HFF-Myc (cell line): ENCODE results near the gene DIP2A.
"Not testable (repeated sequence)": the region's sequence is repeated elsewhere in the genome, so short reads cannot be mapped to it uniquely, and the experiment has no call there.

Experiments used
- DNase-seq: peaks from one replicate; pipeline ENCODE4 v3.0.0-alpha.2; 2011; ENCODE audit warnings: low read depth; ENCODE audit errors: extremely low read depth
- H3K4me3 ChIP-seq: replicated peaks from 2 replicates; pipeline ENCODE4 v1.5.1; 2011; ENCODE audit warnings: low read depth, mild to moderate bottlenecking, control low read depth, low read length
- TF ChIP-seq, protein P1 (sequence below): IDR thresholded peaks from 2 replicates; pipeline ENCODE4 v1.5.1; 2012; ENCODE audit warnings: mild to moderate bottlenecking, low read depth, low read length, control low read depth; ENCODE audit errors: missing control alignments

DIP2A gene

DNA sequence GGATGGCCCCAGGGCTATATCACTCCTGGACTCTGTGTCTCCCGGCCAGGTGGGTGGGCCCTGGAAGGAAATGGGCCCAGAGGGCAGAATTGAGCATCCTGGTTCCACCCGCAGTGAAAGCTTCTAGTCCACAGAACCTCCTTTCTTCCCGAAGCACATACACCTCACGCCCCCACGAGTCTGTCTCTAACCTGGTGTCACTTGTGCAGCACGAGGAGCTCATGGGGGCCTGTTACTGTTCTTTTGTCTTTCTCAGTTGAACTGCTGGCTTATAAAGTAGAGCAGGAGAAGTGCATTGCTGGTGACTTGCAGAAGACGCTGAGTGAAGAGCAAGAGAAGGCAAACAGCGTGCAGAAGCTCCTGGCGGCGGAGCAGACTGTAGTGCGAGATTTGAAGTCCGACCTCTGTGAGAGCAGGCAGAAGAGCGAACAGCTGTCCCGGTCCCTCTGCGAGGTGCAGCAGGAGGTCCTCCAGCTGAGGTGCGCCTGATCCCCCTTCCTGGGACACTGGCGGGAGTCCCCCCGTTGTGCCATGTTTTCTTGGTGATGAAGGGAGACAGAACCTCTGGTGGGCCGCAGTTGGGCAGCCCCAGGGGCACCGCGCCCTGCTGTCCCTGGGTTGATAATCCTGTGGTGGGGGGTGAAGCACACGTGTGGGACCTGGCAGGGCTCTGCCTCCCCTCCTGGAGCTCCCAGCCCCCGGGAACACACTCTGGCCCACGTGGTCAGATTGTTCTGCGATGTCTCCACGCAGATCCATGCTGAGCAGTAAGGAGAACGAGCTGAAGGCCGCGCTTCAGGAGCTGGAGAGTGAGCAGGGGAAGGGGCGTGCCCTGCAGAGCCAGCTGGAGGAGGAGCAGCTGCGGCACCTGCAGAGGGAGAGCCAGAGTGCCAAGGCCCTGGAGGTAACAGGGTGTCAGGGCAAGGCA is 28.7 kb upstream of the DIP2A start:
- DNase-seq: no peak
- TF ChIP-seq, protein P1, sequence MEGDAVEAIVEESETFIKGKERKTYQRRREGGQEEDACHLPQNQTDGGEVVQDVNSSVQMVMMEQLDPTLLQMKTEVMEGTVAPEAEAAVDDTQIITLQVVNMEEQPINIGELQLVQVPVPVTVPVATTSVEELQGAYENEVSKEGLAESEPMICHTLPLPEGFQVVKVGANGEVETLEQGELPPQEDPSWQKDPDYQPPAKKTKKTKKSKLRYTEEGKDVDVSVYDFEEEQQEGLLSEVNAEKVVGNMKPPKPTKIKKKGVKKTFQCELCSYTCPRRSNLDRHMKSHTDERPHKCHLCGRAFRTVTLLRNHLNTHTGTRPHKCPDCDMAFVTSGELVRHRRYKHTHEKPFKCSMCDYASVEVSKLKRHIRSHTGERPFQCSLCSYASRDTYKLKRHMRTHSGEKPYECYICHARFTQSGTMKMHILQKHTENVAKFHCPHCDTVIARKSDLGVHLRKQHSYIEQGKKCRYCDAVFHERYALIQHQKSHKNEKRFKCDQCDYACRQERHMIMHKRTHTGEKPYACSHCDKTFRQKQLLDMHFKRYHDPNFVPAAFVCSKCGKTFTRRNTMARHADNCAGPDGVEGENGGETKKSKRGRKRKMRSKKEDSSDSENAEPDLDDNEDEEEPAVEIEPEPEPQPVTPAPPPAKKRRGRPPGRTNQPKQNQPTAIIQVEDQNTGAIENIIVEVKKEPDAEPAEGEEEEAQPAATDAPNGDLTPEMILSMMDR: no peak

DNA sequence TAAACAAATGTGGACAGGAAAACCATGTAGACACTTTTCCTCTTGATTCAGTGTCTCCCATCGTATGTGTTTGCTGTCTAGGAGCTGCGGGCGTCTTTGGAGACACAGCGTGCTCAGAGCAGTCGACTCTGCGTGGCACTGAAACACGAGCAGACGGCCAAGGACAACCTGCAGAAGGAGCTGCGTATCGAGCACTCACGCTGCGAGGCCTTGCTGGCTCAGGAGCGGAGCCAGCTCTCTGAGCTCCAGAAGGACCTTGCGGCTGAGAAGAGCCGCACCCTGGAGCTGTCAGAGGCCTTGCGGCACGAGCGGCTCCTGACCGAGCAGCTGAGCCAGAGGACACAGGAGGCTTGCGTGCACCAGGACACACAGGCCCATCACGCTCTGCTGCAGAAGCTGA is 27.2 kb upstream of the DIP2A start:
- H3K4me3 ChIP-seq: no peak overlapping the region
- TF ChIP-seq, protein P1: no peak
- no peak for DNase-seq

More for the DNA sequence above, 28.7 kb upstream of the DIP2A start:
- H3K4me3 ChIP-seq: no peak overlapping the region

DNA sequence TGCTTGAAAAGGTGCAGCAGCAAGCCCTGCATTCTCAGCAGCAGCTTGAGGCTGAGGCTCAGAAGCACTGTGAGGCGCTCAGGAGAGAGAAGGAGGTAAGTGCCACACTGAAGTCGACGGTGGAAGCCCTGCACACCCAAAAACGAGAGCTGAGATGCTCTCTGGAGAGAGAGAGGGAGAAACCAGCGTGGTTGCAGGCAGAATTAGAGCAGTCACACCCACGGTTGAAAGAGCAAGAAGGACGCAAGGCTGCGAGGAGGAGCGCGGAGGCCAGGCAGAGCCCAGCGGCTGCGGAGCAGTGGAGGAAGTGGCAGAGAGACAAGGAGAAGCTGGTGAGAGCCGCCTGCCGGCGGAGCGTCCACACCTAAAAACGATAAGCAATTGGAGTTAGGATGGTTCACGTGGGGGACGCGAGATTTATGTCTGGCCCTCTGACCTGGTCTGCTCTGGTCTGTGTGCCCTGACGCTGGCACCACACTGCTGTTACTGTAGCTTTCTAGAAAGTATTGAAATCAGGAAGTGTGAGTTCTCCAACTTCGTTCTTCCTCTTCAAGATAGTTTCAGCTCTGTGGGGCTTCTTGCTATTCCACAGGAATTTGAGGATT is 26.7 kb upstream of the DIP2A start:
- H3K4me3 ChIP-seq: no peak overlapping the region
- TF ChIP-seq, protein P1: no peak
- DNase-seq: no peak

DNA sequence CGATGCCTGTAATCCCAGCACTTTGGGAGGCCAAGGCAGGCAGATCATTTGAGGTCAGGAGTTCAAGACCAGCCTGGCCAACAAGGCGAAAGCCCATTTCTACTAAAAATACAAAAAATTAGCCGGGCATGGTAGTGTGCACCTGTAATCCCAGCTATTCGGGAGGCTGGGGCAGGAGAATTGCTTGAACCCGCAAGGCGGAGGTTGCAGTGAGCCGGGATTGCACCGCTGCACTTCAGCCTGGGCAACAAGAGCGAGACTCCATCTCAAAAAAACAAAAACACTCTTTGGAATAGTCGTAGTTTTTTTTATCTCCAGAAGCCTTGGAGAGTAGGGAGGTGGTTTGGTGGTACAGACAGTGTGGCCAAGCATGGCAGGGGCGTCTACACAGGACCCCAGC is 25.6 kb upstream of the DIP2A start:
- not testable (repeated sequence) for DNase-seq, H3K4me3 ChIP-seq

DNA sequence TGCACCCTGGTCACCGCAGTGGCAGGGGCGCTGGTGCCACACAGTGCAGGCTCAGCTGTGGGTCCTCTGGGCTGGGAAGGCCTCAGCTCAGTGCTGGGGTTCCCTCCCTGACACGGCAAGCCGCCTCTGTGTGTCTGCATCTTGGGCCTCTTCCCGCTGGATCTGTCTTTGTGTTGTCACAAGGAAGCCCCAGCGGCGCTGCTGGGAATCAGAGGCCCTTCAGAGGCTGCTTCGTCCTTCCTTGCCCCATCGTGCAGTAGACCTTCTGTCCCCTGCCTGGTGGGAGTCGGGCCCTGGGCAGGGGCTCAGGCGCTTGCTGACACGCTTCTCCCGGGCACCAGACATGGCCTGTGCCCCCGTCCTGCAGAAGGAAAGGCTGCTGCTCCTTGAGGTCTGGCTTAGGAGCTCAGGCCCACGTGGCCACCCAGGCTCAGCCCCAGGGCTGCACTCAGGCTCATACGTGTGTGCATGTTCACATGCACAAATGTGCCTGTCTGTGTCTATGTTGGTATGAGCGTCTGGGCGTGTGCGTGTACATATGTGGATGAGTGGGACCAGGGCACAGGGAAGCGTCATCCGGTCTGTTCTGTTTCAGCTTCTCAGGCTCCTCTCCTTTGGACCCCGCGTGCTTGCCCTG is 24.3 kb upstream of the DIP2A start:
- no peak overlapping the region for H3K4me3 ChIP-seq
- TF ChIP-seq, protein P1: no peak
- DNase-seq: no peak

DNA sequence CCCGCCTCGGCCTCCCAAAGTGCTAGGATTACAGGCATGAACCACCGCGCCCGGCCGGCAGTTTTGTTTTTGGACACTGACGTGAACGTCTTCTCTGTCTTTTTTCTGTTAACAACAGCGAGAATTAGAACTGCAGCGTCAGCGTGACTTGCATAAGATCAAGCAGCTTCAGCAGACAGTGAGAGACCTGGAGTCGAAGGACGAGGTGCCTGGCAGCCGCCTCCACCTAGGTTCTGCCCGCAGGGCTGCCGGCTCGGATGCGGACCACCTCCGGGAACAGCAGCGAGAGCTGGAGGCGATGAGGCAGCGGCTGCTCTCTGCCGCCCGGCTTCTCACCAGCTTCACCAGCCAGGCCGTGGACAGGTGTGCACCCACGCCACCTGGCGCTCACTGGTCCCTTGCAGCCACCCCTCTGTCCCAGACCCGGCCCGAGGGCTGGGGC is 22.9 kb upstream of the DIP2A start:
- no peak overlapping the region for H3K4me3 ChIP-seq
- TF ChIP-seq, protein P1: no peak
- DNase-seq: no peak

DNA sequence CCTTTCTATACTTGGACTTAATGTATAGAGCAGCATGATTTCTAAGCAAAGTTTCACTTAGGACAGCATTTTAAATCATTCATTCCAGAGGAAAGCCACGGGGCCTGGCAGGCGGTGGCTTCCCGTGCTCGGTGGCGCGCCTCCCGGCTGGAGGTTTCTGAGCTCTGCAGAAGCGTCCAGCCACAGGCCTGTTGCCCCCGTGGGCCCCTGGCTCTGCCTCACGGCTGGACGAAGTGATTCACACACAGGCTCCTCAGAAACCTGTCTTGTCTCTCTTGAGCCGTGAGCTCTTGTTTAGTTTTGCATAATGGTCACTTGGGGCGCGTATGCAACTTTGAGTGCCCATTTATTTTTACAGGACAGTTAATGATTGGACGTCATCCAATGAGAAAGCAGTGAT is 22.1 kb upstream of the DIP2A start:
- no peak for DNase-seq
- TF ChIP-seq, protein P1: no peak
- H3K4me3 ChIP-seq: no peak overlapping the region
